ENCODE measurements around the gene WT1.
"Not testable (repeated sequence)": the region's sequence is repeated elsewhere in the genome, so short reads cannot be mapped to it uniquely, and the experiment has no call there.

Gene WT1

DNA sequence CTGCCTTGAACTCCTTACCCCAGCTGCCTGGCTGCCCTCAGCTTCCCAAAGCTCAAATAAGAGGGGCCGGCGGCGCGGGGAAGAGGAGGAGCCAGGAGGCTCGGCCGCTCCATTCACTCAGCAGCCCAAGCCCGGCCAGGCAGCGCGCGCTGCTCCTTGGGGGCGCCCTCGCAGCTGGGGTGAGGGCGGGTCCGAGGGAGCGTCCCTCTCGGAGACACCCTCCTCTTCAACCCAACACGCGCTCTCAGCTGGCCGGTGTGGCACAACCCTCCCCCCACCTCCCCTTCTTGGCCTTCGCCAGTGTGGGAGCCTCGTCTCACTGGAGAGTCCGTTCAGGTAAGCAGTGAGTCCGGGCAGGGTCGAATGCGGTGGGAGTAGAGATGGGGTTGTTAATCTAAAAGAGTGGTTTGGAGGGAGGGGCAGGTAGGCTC, at the start of gene WT1:
WT1 (minus strand) TSS at position 29 of the 431 bp plus-strand sequence.
- DNase-seq, result no peak

- DNase-seq, result no peak
Measured at GRCh38 chr11:32479291-32479690, 44.0 kb upstream of the WT1 start.

GRCh38 chr11:32478277-32478731, 43.0 kb upstream of the WT1 start:
- DNase-seq, result no peak

DNA sequence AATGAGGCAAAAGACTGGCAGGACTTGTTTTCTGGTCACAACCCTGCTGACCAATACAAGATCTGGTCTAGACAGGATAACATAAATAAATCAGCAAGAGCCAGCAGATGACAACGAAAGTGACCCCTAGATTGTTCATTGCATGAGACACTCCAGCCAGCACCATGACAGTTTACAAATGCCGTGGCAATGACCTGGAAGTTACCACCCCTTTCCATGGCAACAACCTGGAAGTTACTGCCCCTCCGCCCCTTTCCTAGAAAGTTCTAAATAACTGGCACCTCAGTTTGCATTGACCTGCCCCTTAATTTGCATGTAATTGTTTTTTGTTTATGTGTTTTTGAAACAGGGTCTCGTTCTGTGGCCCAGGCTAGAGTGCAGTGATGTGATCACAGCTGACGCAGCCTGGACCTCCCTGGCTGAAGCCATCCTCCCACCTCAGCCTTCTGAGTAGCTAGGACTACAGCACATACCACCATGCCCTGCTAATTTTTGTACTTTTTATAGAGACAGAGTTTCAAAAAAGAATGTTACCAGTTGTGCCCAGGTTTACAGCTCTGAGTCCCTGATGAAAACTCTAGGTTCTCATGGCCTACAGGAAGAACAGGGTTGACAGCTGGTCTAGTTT, 38.1 kb upstream of the WT1 start:
- DNase-seq, result no peak

- no peak for DNase-seq
Measured at GRCh38 chr11:32472226-32472625, 36.9 kb upstream of the WT1 start.

DNA sequence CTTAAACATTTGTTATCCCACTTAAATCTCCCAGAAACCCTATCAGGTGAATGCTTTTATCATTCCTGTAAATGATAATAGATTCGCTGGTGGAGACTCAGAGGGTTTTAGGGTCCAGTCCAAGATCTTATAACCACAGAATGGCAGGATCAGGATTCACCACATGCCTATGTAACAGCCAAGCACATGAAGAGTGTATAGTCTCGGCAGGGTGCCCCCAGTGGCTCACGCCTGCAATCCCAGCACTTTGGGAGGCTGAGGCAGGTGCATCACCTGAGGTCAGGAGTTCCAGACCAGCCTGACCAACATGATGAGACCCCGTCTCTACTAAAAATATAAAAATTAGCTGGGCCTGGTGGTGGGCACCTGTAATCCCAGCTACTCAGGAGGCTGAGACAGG, 36.2 kb upstream of the WT1 start:
- not testable (repeated sequence) for DNase-seq

DNA sequence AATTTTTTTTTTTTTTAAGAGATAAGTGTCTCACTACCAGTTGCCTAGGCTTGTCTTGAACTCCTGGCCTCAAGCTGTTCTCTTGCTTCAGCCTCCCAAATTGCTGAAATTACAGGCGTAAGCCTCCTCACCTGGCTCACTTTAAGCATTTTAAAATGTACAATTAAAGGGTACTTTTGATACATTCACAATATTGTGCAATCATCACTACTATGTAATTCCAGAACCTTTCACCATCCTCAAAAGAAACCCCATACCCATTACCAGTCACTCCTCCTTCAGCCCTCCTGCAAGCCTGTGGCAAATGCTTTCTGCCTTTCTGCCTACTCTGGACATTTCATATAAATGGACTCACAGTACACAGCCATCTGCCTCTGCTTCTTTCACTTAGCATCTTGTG, 34.5 kb upstream of the WT1 start:
- no peak for DNase-seq

GRCh38 chr11:32466279-32466915, 31.1 kb upstream of the WT1 start:
- DNase-seq, result no peak

DNA sequence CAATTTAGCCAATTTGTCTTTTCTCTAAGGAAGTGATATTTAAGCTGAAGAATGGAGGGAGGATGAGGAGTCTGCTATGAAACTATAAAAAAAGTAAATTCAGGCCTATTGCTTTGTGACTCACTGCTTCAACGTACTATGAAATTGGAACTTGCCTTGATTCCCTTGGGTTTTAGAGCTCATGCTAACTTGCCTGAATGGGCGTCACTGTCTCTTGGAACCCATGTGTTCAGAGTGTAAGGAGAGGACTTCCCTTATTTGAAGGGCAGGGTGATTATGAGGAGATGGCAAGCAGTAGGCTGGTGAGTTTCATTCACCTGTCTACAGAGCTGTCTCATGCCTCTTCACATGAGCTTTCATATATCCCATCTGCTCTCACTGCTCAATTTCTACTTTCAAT, 28.7 kb upstream of the WT1 start:
- no peak for DNase-seq

DNA sequence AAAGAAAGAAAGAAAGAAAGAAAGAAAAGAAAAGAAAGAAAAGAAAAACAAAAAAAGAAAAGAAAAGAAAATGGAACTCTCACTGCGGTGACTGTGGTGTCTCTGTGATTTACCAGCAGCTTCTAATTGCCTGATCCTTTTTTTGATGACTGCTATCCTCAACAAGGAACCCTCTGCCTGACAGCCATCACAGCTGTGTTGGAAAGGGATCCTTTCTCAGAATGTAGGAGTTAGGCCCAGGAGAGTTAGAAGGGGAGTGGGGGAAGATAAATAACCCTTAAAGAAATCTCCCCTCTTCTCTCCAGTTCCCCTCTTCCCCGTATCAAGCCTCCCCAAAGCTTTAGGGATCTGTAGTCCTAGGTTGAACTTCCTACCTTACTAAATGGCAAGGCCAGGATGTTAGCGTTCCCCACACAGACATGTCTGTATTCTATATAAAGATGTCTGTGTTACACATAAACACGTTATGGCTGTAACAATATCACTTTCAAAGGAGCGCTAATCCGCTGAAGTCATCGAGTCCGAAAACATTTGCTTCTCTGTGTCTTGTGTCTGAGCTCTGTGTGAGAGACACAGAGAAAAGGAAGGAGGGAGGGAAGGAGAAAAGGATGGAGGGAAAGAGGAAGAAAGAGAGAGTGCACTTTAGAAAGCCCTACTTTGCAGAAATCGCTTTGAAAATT, 26.8 kb upstream of the WT1 start:
- DNase-seq, result no peak

- DNase-seq, result no peak
Measured at GRCh38 chr11:32456864-32457263, 21.5 kb upstream of the WT1 start.

- DNase-seq, result no peak
Measured at GRCh38 chr11:32454993-32455392, 19.7 kb upstream of the WT1 start.

GRCh38 chr11:32451808-32452207, 16.5 kb upstream of the WT1 start:
- DNase-seq, result peak in 3 of 14 donors; percentile 5 to 39 (median 17)

GRCh38 chr11:32450372-32450771, 15.0 kb upstream of the WT1 start:
- no peak for DNase-seq

DNA sequence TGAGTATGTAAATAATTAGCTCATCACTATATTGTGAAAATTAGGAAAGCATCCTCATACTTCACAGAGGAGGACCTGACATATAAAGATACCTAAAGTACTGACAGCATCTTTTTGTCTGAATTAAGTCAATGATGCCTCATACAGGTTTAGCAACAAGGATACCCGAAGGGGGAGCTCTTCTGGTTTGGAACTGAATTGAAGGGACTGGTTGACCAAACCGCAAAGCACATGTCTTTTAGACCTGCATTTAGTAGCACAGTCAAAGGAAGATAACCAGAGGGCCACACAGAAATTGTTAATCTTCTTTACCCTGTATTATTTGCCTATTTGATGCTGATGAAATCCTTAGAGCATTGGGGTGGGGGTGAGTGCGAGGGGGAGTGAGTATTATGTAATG, 12.9 kb upstream of the WT1 start:
- DNase-seq, result no peak

DNA sequence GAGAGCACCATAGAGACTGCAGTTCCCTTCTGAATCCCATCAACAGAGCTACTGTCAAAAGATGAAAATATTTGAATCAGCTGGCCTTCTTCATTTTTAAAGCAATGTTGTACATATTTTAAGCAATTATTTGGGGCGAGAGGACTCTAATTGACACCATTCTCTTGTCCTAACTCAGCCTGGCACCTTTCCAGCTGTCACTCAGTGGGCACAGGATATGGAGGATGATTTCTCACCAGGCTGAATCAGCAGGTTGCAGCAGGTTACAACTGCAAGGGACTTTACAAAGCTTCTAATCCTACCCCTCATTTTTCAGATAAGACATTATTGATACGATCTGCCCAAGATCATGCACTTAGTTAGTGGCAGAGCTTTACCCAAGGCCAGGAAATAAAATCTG, 11.9 kb upstream of the WT1 start:
- no peak for DNase-seq

DNA sequence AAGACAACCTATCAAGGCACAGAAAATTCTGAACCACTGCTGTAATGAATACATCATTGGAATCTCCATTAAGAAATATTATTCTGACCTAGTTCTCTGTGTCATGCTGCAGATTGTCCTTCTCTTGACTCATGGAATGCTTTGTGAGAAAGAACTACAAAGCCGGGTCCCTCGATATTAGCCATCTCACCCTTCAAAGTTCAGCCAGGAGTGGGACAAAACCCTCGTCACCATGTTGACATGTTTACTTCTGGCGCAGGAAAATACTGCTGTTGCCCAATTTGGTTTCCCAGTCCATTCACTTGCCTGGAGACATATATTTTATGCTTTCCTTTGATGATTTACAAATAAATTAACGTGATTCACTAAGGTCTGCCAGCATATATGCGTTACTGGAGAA, 10.9 kb upstream of the WT1 start:
- no peak for DNase-seq

DNA sequence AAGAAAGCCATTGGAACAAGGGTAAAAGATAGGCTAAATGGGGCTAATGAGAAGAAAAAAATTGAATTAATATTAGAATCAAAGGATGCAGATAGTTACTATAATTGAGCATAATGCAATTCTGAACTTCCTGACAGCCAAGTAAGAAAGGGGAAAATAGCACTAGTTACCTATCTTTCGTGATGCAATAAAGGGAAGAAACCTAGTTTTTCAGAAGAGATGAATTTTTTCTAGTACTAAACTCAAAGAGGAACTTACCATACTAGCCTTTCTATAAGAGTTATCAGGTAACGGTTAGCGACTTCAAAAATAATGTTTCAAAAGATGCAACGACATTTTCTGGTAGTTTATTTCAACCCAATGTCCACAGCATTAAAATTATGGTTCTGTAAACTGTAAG, 8.8 kb upstream of the WT1 start:
- DNase-seq, result no peak

DNA sequence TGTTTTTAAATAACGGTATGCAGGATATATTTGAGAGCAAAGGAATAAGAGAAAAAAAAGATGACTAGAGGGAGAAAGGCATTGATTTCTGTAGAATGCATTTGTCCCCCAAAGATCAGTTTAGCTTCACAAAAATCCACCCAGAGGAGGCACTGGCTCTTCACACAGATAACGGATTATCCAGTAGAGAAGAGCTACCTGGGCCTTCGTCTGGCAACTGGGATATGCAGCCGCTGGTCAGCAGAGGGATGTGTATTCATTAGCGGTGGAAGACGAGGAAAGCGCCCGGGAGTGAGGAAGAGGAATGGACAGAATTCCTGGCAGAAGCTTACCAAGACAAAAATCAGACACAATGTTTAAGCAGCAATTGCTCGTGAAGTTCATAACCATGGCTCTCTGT, 5.6 kb upstream of the WT1 start:
- DNase-seq, result no peak

DNA sequence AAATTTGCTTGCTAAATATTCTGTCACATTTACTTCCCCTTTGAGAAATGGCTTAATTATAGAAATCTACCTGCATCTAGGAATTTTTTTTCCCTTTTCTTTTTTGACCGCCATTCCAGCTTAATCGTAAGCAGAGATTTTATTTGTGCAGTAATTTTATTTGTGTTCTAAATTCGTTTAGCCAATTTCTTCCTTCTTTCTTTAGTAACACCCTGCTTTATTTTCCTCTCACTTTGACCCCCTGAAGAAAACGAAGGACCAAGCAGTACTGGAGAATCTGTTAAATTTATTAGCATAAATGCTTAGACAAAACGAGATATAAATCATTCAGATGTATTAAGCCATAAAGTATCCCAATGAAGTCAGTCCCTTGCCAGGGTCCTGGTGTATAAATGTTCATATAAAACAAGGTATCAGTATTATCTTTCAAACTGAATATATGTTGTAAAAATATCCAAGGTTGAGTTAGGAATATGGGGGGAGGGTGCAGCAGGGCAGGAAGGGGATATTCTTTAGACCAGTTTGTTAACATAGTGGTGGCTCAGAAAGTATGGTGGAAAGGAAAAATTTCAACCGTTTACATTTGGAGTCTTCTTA, 5.1 kb upstream of the WT1 start:
- no peak for DNase-seq

GRCh38 chr11:32439501-32440210, 4.3 kb upstream of the WT1 start:
- DNase-seq, result no peak

DNA sequence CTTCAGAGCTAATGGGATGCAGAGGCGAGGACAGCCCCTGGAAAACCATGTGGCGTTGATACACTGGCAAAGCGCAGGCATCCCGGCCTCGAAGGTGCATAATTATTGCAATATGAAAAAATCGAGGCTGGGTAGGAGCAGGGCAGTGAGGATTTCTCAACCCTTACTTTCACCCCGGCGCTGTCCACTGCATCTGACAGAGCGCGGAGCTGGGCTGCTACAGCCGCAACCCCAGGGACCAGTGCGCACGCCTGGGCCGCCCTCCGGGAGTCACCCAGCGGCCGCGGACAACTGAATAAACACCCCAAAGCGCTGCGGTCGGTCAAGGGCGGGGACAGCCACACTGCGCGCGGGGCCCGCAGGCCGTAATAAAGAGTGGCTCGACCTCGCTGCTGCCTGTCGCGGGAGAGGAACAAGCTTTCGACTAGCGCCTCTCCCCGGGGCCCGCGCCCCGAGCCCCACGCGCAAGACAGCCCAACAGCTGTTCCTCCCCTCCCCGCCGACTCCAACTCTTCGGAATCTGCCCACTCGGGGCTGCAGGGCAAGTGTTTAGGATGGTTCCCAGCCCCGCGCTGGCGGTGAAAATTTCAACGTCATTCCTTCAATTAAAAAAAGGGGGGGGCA, 3.6 kb upstream of the WT1 start:
- no peak for DNase-seq

Measured in C1 segment of cervical spinal cord (tissue), 14 donors.